NT2/D1 (cell line): ENCODE data around the gene SLFN5.

ENCODE experiments used
- DNase-seq: peaks from one replicate; pipeline ENCODE4 v3.0.0-alpha.2; 2011; ENCODE audit warnings: low read depth, low spot score
- H3K27me3 ChIP-seq: 2 replicates; pipeline ENCODE4 v1.6.0; 2011; ENCODE audit warnings: mild to moderate bottlenecking; ENCODE audit not compliant: insufficient read length, insufficient read depth
- H3K36me3 ChIP-seq: 2 replicates; pipeline ENCODE4 v1.6.1; 2011; ENCODE audit warnings: mild to moderate bottlenecking, low read length, mixed read lengths; ENCODE audit not compliant: insufficient read depth, insufficient read length
- H3K4me1 ChIP-seq: 2 replicates; pipeline ENCODE4 v1.5.1; 2011; ENCODE audit not compliant: insufficient read depth, insufficient read length
- H3K4me3 ChIP-seq: 2 replicates; pipeline ENCODE4 v1.5.1; 2011; ENCODE audit warnings: low read depth; ENCODE audit not compliant: insufficient read length
- H3K9ac ChIP-seq: 2 replicates; pipeline ENCODE4 v1.6.0; 2011; ENCODE audit warnings: low read depth; ENCODE audit not compliant: insufficient read length
- H3K9me3 ChIP-seq: 2 replicates; pipeline ENCODE4 v1.5.1; 2011; ENCODE audit warnings: mild to moderate bottlenecking, low read length; ENCODE audit not compliant: insufficient read depth
- SUZ12 ChIP-seq: IDR thresholded peaks from 2 replicates; pipeline ENCODE4 v1.6.1; 2011; ENCODE audit not compliant: insufficient read length, insufficient read depth; ENCODE audit errors: extremely low read depth
- YY1 ChIP-seq: IDR thresholded peaks from 2 replicates; pipeline ENCODE4 v1.6.1; 2011; ENCODE audit not compliant: insufficient read length, insufficient read depth
- ZNF274 ChIP-seq: IDR thresholded peaks from 2 replicates; pipeline ENCODE4 v1.6.1; 2011; ENCODE audit warnings: mild to moderate bottlenecking, low read depth, low read length

SLFN5 gene

DNA sequence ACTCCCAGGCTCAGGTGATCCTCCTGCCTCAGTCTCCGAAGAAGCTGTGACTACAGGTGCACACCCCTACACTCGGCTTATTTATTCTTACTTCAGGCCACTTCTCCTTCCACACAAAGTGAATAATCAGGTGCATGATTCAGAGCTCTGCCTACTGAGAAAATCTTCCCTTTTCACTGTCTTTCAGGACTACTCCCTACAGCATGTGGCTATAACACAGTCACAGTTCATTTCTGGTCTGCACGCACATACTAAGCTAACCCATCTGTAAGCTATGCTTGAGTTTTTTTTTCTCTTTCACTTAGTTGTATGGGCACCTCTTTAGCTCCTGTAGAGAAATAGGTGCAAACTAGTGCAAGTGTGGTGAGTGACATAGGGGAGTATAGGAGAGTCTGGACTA, 7.6 kb upstream of the SLFN5 start:
- H3K27me3 ChIP-seq, result no peaks in the 10 kb centered on the region
- H3K36me3 ChIP-seq, result no peaks in the 10 kb centered on the region
- TF ChIP-seq YY1 (no peak), SUZ12 (no peak), ZNF274 (no peak)
- H3K9me3 ChIP-seq, result no peaks in the 10 kb centered on the region
- no peak overlapping the region for H3K4me3 ChIP-seq
- no peaks in the 10 kb centered on the region for H3K4me1 ChIP-seq
- no peak overlapping the region for H3K9ac ChIP-seq
- DNase-seq, result no peak

DNA sequence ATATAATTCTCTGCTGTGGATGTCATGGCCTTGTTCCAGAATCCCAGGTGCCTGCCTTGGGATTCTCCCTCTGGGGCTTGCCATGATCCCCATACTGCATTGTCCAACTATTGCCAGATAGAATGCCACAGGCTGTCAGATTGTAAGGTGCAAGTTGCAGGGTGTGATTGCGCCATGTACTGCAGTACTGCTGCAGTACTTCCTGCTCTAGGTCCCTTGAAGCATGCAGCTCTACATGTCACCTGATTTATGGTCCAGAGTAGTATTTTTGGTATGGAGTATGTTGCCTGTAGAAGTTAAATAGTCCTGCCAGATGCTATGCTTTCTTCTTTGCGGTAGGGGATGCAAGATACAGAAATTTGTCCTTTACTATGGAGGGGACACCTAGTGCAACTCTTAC, 7.0 kb upstream of the SLFN5 start:
- H3K4me3 ChIP-seq, result no peak overlapping the region
- no peaks in the 10 kb centered on the region for H3K27me3 ChIP-seq
- no peak for DNase-seq
- no peak overlapping the region for H3K9ac ChIP-seq
- no peaks in the 10 kb centered on the region for H3K36me3 ChIP-seq
- H3K4me1 ChIP-seq, result no peaks in the 10 kb centered on the region
- TF ChIP-seq ZNF274 (no peak), YY1 (no peak), SUZ12 (no peak)
- no peaks in the 10 kb centered on the region for H3K9me3 ChIP-seq

DNA sequence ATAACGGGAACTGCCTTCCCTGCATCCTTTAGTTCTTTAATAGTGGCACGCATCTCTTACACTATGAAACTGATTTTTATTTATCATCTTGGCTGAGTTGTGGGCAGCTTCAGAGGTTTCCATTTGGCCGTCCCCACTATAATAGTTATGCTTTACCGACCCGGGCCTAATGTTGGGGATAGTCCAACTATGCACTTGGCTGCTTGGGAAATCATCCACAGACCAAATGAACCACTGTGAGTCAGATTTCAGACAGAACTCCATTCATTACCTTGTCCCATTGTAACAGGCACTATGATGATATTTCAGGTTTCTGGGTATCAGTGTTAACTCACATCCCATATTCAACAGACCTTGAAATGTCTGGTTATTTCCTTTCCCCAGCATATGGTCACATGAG, 6.1 kb upstream of the SLFN5 start:
- Histone ChIP-seq H3K27me3 (no peaks in the 10 kb centered on the region), H3K4me3 (no peak overlapping the region), H3K36me3 (no peaks in the 10 kb centered on the region), H3K9me3 (no peaks in the 10 kb centered on the region), H3K4me1 (no peaks in the 10 kb centered on the region), H3K9ac (no peak overlapping the region)
- no peak for DNase-seq
- no peak for TF ChIP-seq SUZ12
- TF ChIP-seq ZNF274, result no peak
- TF ChIP-seq YY1, result no peak

DNA sequence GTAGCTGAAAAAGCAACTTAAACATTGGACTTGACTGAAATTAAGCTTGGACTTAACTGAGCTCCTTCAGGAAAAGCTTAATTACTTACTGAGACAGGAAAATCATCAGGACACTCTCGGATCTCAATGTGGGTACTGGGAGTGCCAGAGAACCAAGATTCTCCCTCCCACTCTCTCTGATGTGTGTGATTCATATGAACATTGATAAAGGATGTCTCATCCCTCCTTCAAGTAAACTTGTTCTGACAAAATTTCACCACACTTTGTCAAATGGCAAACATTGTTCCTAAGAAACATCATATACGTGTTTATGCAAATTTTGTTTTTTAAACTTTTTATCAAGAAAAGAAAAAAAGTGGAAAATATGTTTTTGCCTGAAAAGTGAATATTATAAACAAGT, 4.1 kb upstream of the SLFN5 start:
- no peaks in the 10 kb centered on the region for H3K4me1 ChIP-seq
- no peak for DNase-seq
- H3K27me3 ChIP-seq, result no peaks in the 10 kb centered on the region
- no peak for TF ChIP-seq SUZ12
- no peak for TF ChIP-seq YY1
- no peak for TF ChIP-seq ZNF274
- no peaks in the 10 kb centered on the region for H3K9me3 ChIP-seq
- no peaks in the 10 kb centered on the region for H3K36me3 ChIP-seq
- no peak overlapping the region for H3K4me3 ChIP-seq
- no peak overlapping the region for H3K9ac ChIP-seq

- Histone ChIP-seq H3K9me3 (no peaks in the 10 kb centered on the region), H3K27me3 (no peaks in the 10 kb centered on the region), H3K9ac (no peak overlapping the region), H3K4me3 (no peak overlapping the region), H3K36me3 (no peaks in the 10 kb centered on the region), H3K4me1 (no peaks in the 10 kb centered on the region)
- TF ChIP-seq ZNF274, result no peak
- TF ChIP-seq SUZ12, result no peak
- no peak for TF ChIP-seq YY1
- DNase-seq, result no peak
These were observed 3.0 kb upstream of the SLFN5 start for GRCh38 chr17:35239823-35240222.

GRCh38 chr17:35240861-35241260, 2.0 kb upstream of the SLFN5 start:
- no peaks in the 10 kb centered on the region for H3K36me3 ChIP-seq
- no peaks in the 10 kb centered on the region for H3K27me3 ChIP-seq
- TF ChIP-seq YY1, result no peak
- TF ChIP-seq ZNF274, result no peak
- TF ChIP-seq SUZ12, result no peak
- H3K4me3 ChIP-seq, result no peak overlapping the region
- no peaks in the 10 kb centered on the region for H3K4me1 ChIP-seq
- DNase-seq, result no peak
- no peak overlapping the region for H3K9ac ChIP-seq
- no peaks in the 10 kb centered on the region for H3K9me3 ChIP-seq

GRCh38 chr17:35241520-35241919, 1.4 kb upstream of the SLFN5 start:
- no peak for DNase-seq
- Histone ChIP-seq H3K36me3 (no peaks in the 10 kb centered on the region), H3K4me1 (no peaks in the 10 kb centered on the region), H3K27me3 (no peaks in the 10 kb centered on the region), H3K9ac (peak overlapping the region; percentile 67), H3K9me3 (no peaks in the 10 kb centered on the region), H3K4me3 (peak overlapping the region; percentile 75)
- no peak for TF ChIP-seq YY1
- TF ChIP-seq SUZ12, result no peak
- TF ChIP-seq ZNF274, result no peak
